ENCODE data around the gene ILKAP.
A peak's percentile ranks its signal among the peaks of the same experiment; 100 is the strongest.

ILKAP gene

DNA sequence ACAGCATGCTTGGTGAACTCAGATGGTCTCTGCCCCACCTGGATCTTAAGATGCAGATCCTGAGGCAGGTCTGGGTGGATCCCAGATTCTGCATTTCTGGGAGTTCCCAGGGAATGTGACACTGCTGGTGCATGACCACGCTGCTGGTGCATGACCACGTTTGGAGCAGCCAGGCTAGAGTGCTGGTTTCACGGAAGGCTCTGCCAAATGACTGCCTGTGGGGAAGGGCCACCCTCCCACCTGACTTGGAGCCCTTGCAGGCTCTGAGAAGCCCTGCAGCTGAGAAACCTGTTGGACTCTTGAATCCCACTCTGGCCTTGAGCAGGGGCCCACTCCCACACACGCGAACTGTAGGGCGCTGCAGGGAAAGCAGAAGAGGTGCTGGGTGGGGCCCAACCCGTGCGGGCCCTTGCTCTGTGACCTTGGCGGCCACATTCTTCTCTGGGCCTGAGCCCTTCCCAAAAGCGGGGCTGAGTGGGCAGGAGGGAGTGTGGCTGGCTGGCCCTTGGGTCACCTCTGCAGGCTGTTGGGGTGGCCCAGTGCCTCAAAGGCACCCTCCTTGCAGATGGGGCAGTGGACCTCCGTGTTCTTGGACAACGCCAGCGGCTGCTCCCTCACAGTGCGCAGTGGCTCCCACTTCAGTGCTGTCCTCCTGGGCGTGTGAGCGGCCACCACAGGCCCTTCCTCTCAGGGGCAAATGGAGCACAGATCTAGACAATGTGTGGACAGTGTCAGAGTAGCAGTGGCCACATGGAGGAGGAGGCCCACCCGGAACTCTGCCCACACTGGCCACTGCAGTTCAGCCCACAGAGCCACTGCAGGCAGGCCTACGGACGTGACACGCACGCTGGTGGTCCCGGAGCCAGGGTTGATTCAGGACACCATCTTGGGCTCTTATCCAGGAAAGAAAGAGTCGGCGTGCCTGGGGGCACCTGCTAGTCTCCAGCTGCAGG lies 36.8 kb downstream of the ILKAP start:
- no peak for DNase-seq (ENCODE audit: low read depth in 2 of 2)

DNA sequence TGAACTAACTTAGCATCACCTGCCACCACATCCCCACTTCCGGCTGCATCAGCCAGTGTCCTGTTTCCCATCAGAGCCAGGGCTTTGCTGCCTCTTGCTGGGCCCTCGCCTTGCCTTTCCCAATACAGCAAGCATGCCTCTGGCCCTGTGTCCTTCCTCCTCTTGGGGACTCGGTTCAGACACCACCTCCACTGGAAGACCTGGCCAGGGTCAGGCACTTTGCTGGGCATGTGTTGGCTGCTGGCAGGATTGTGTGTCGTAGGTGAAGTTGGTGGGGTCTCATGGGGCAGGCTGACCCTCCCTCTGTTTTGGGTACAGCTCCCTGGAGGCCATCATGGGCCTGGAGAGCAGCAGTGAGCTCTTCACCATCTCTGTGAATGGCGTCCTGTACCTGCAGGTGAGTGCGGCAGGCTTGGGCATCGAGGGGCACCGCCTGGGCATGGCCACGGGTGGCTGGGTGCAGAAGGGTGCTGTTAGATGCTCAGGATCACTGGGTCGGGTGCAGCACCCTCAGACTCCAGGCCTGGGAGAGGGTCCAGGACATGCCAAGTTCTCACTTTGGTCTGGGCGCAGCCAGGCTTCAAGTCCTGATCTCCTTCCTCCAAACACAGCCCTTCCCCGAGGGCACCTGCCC lies 38.1 kb downstream of the ILKAP start:
- no peak for DNase-seq (ENCODE audit: low read depth in 2 of 2)

DNA sequence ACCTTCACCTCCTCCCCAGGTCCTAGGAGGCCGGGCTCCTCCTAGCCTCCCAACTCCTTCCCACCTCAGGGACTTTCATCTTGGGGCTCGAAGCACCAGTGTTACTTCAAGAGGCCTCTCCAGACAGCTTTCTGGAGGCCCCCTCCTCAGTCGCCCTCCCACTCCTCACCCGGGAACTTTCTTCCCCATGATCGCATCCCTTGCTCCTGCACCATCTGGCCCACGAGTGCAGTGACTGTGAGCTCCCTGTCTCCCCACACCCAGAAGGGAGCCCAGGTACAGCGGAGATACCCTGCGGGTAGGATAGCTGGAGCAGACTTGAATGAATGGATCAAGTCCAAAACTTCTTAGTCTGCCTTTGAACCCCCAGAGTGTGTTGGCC lies 38.6 kb downstream of the ILKAP start:
- no peak for DNase-seq (ENCODE audit: low read depth in 2 of 2)

DNA sequence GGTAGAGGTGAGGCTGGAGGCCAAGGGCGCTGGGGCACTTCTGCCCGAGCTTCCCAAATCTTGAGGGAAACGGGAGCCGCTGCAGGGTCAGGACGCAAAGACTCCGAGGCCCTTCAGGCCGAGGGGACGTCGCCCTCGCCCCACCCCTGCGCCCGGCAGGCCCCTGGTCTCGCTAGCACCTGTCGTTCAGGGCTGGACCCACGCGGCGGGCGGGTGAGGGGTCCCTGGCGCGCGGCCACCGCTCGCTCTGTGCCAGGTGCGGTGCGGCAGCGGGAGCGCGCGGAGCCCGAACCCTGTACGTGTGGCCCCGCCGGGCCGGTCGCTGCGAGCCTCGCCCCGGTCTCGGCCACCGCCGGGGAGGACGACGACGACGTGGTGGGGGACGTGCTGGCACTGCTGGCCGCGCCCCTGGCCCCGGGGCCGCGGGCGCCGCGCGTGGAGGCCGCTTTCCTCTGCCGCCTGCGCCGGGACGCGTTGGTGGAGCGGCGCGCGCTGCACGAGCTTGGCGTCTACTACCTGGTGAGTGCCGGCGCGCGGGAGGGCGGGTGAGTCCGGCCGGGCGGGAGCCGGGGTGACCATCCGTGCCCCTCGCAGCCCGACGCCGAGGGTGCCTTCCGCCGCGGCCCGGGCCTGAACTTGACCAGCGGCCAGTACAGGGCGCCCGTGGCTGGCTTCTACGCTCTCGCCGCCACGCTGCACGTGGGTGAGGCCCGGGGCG lies 39.9 kb downstream of the ILKAP start:
- no peak for DNase-seq (ENCODE audit: low read depth in 2 of 2)

GRCh38 chr2:238162846-238163441 lies 40.6 kb downstream of the ILKAP start:
- DNase-seq (ENCODE audit: low read depth in 2 of 2) = no peak

GRCh38 chr2:238162251-238162845 lies 41.1 kb downstream of the ILKAP start:
- no peak for DNase-seq (ENCODE audit: low read depth in 2 of 2)

DNA sequence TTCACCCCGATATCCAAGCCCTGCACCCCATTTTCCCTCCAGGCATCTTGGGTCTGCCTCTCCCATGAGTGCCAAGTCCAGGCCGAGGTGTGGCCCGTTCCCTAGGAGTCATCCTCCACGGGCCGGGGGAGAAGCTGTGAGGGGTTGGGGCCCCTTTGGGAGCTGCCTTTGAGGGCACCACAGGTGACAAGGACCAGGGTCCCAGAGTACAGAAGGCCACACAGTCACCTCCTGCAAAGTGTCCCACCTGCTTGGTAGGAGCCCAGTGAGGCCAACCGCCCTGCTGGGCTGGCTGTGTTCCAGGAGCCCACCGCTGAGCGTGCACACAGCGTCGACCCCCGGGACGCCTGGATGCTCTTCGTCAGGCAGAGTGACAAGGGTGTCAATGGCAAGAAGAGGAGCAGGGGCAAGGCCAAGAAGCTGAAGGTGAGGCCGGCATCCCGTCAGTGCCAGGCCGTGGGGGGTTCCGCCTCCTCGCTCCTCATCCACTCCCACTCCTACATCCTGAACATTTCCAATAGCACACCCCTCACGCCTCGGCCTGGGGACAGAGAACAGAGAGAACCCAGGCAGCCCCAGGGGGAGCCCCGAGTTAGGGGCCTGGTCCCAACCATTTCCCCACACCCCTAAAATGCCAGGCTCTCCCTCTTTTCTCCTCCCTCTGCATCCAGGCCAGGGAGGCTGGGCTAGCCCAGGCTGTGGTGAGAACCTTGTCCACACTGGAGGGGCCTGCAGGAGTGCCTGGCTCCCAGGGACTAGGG lies 42.0 kb downstream of the ILKAP start:
- DNase-seq (ENCODE audit: low read depth in 2 of 2) = no peak

DNA sequence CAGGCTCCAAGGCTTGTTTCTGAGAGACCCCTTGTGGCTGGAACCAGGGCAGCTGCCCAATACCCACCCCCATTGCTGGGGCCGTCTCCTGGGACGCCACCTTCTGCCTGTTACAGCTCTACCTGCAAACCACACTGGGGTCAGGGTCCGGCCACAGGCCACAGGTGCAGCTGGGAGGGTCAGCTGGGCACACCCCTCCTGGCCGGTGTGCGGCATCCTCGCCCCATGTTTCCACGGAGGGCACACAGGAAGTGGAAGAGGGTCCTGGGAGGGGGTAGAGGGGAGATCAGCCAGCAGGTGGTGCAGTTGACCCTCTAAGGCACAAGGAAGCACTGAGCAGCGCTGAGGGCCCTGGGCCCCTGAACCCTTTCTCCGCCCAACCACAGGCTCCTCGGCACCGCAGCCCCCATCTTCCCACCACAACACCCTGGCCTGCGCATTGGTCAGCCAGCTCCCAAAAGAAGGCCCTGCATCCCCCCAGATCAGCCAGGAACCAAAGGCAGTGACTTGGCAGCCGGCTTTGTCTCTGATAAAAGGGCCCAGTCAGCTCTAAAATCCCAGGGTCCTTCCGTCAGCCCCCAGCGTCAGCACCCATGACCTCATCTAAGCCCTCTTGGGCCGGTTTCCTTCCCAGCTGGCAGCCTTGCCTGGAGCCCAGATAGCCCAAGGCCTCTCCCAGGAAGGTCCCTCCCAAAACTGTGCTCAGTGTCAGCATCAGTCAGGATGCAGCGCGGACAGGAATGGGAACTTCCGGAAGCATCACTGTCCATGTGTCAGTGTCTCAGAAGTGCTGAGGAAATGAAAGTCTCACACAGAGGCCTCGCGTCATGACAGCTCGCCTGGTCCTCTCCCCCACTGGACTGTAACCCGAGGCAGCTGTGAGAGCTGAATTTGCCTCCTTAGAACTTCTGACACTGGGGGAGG lies 43.0 kb downstream of the ILKAP start:
- no peak for DNase-seq (ENCODE audit: low read depth in 2 of 2)

- DNase-seq (ENCODE audit: low read depth in 2 of 2) = no peak
These were observed 43.8 kb downstream of the ILKAP start for GRCh38 chr2:238159661-238160205.

DNA sequence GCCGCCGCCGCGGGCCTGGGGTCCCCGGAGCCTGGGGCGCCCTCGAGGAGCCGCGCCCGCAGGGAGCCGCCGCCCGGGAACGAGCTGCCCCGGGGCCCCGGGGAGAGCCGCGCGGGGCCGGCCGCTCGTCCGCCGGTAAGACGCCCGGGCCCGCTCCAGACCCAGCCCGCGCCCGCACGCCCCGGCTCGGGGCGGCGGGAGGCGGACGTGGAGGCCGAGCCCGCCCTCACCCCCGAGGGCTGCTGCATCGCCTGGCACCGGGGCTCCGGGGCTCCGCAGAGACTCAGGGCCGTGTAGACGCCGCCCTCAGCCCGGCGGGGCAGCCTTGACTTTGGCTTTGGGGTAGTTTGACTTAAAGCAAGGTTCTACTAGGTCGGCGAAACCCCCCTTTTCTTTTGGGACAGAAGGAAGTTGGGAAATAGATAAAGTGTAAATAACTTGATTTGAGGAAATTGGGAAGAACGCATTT lies 44.4 kb downstream of the ILKAP start:
- DNase-seq (ENCODE audit: low read depth in 2 of 2) = peak in 1 of 2 donors; percentile 12

GRCh38 chr2:238158509-238159070 lies 44.9 kb downstream of the ILKAP start, which contains the start of gene ERFE:
ERFE (plus strand) TSS chr2:238158970; CDS start chr2:238159008, 38 bp downstream.
- DNase-seq (ENCODE audit: low read depth in 2 of 2) = peak; percentile 32 to 43

DNA sequence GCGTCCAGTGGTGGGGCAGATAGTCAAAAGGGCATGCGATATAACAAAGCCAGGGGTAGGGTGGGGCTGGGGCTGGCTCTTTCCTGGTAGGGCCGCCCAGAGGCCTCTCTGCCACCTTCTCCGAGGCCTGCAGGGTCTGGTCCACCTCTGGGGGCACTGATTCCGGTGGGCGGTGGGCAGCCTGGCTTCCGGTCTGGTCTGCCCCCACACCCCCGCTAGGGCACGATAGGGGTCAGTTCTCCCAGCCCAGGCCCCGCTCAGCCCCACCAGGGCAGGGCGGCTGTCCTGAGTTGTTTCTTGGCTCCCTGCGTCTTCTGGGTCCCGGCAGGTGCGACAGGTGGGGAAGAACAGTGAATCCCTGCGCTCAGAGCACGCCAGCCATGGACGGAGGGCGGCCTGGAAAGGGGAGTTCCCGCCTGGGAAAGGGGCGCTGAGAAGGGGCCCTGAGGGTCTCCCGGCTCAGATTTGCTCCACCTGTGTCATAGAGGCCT lies 45.4 kb downstream of the ILKAP start:
- no peak for DNase-seq (ENCODE audit: low read depth in 2 of 2)

GRCh38 chr2:238157506-238158017 lies 45.9 kb downstream of the ILKAP start:
- DNase-seq (ENCODE audit: low read depth in 2 of 2) = no peak

DNA sequence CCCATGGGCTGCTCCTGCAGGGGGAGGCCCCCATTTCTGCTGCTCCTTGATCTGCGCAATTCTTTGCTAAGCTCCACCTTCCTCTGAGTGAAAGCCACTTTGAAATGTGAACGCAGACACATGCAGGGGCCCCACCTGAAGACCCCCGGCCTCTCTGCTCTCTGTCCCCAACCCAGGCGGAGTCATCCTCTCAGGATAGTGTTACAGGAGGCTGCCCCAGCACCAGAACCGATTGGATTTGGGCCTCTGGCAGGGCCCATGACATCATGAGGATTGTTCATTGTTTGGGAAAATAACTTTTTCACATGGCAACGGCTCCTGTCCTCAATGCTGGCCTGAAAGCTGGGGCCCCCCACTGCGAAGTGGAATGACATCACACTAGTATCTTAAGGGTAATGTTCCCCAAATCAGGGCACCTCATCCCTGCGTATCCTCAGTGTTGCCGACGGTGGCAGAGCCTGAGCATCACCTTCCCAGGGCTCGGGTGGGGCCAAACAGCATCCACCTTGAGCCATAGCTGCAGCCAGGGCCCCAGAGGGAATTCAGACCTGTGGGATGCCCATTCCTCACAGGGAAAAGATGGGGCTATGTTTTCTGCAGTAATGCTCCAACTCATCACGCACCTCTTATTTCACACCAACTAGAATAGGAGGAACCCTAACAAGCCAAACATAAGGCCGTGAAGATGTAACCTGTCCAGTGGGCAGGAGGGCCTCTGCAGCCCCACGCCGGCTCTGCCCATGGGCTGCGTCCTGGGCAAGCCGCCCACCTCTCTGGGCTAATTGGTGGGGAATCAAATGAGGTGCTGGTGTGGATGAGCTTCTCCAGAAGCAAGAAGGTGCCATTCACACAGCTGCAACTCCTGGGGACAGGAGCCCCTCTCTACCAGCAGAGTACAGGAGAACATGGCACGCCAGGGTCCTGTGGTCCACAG lies 47.5 kb downstream of the ILKAP start:
- DNase-seq (ENCODE audit: low read depth in 2 of 2) = no peak

GRCh38 chr2:238155051-238155760 lies 48.3 kb downstream of the ILKAP start:
- no peak for DNase-seq (ENCODE audit: low read depth in 2 of 2)

DNA sequence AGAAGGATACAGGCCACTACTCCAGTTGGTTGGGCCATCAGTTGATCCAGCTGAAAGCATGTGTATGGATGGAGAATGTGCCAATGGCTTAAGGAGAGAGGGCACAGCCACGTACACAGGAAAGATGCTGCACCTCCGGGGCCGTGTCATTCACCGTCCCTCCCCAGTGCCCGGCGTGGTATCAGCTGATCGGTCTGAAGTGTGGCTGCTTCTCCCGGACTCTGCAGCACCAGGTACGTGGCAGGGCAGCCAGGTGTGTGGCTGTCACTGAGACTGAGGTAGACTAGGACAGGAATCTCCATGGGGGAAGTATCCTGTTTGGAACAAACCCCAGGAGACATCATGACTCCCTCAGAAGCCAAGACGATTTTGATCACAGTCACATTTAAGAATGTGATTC lies 48.9 kb downstream of the ILKAP start:
- DNase-seq (ENCODE audit: low read depth in 2 of 2) = no peak
